A673 (cell line): ENCODE measurements around the gene SMAP2. TPM values are rescaled to one million over a fixed set of nuclear protein-coding genes. Genes with fewer than 3 reads are reported as not detected.
A peak's percentile ranks its signal among the peaks of the same experiment; 100 is the strongest.

Experiments
- BruUV-seq: library from RNA; stranded (reverse); fragments of 400-500 nt; replicated peaks from 2 replicates; lab custom pipeline; 2021; lab: Mats Ljungman, UMichigan
- CTCF ChIA-PET: fragments of 300-600 bp; sonication (Branson Sonifier 250); formaldehyde crosslinking; loops from one replicate; lab custom pipeline; 2022; ENCODE audit warnings: antibody characterized with exemption; lab: Charles Lee
- POLR2A ChIA-PET: fragments of 300-600 bp; sonication (Branson Sonifier 250); formaldehyde crosslinking; loops from one replicate; lab custom pipeline; 2022; ENCODE audit warnings: antibody characterized with exemption; ENCODE audit not compliant: low non-redundant PET; lab: Charles Lee
- DNase-seq: peaks from one replicate; pipeline ENCODE4 v3.0.0-alpha.2; 2015; ENCODE audit warnings: low spot score
- H3K27ac ChIP-seq: fragments of 200-600 bp; sonication (generic); 2 replicates; pipeline ENCODE4 v1.5.1; 2016; ENCODE audit warnings: mixed run types, low read depth, mild to moderate bottlenecking, mixed read lengths, antibody characterized with exemption, low read length; ENCODE audit not compliant: poor library complexity, severe bottlenecking
- H3K27me3 ChIP-seq: fragments of 200-600 bp; sonication (generic); replicated peaks from 2 replicates; pipeline ENCODE4 v1.6.1; 2017; ENCODE audit warnings: mixed run types, low read depth, mild to moderate bottlenecking, mixed read lengths, antibody characterized with exemption, low read length; ENCODE audit not compliant: insufficient read depth, poor library complexity
- H3K36me3 ChIP-seq: fragments of 200-600 bp; sonication (generic); 2 replicates; pipeline ENCODE4 v1.6.1; 2016; ENCODE audit warnings: mixed run types, mild to moderate bottlenecking, mixed read lengths, antibody characterized with exemption, low read length; ENCODE audit not compliant: insufficient read depth, poor library complexity, severe bottlenecking
- H3K4me1 ChIP-seq: fragments of 200-600 bp; sonication (generic); 2 replicates; pipeline ENCODE4 v1.6.1; 2017; ENCODE audit warnings: mixed run types, mild to moderate bottlenecking, mixed read lengths, antibody characterized with exemption, low read length; ENCODE audit not compliant: insufficient read depth, poor library complexity, severe bottlenecking
- H3K4me3 ChIP-seq: fragments of 200-600 bp; sonication (generic); 2 replicates; pipeline ENCODE4 v1.5.1; 2016; ENCODE audit warnings: low read depth, mixed run types, mild to moderate bottlenecking, mixed read lengths, low read length; ENCODE audit not compliant: poor library complexity, severe bottlenecking
- H3K9me3 ChIP-seq: fragments of 200-600 bp; sonication (generic); 2 replicates; pipeline ENCODE4 v1.6.1; 2016; ENCODE audit warnings: mixed run types, low read depth, mild to moderate bottlenecking, mixed read lengths, antibody characterized with exemption, low read length; ENCODE audit not compliant: poor library complexity, severe bottlenecking
- EZH2 ChIP-seq: fragments of 200-600 bp; sonication (generic); IDR thresholded peaks from 2 replicates; pipeline ENCODE4 v1.6.1; 2017; ENCODE audit warnings: borderline replicate concordance, low read depth, mild to moderate bottlenecking, mixed read lengths, antibody characterized with exemption, low read length; ENCODE audit not compliant: poor library complexity, severe bottlenecking
- intact Hi-C: fragments of 100-400 bp; cut with micrococcal nuclease; formaldehyde crosslinking; loops from one replicate; pipeline ENCODE4 v1.10.0; 2022; ENCODE audit not compliant: unreplicated experiment
- total RNA-seq: library from RNA; stranded (reverse); gene quantifications from 2 replicates; pipeline ENCODE4 v1.2.3, GENCODE V29; 2021
- TF ChIP-seq, protein P1 (sequence below): fragments of 300-800, 200-600 bp; sonication (generic); conservative IDR thresholded peaks from 2 replicates; pipeline ENCODE4 v1.5.1; 2017; ENCODE audit warnings: low read depth, mild to moderate bottlenecking, antibody characterized with exemption, low read length, moderate library complexity, mixed read lengths

The SMAP2 gene
- total RNA-seq, 1 experiment from 2014 or later, result 58.5 TPM

DNA sequence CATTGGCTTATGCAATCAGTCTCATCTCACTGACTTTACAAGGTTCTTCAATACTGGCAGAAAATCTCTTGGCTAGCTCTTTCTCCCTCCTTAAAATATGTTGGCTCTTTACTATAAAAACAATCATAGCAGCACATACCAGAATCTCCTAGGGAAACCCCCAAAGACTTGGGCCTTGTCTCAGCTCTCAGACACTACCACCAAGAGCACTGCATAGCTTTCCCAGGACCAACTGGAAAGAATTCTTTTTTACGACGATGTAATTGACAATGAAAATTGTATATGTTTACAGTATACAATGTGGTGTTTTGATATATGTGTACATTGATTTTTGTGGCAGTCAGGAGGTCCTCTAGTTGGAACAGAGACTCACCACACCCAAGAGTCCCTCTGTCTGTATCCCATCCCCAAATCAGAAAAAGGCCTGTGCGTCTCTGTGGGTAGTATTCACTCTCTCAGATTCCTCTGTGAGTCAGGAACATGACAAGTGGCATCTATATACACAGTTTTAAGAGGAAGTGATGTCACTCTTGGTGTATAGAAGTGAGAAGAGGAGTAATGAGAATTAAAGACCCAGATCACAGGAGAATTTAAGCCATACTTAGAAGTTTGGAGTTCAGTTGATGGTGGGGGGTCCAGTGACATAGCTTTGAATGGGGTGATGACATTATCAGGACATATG is 21.1 kb downstream of the SMAP2 start:
- H3K9me3 ChIP-seq, result peaks cover 4% of the 10 kb centered on the region
- peak overlapping the region; percentile 17 for H3K27ac ChIP-seq
- no peak overlapping the region for H3K4me3 ChIP-seq
- CTCF ChIA-PET, result no interaction called here
- no peaks in the 10 kb centered on the region for H3K36me3 ChIP-seq
- peak; percentile 44 for DNase-seq
- peaks cover 16% of the 10 kb centered on the region for H3K4me1 ChIP-seq
- BruUV-seq, result no TSS peak
- intact Hi-C loops, result no loop called here
- H3K27me3 ChIP-seq, result no peaks in the 10 kb centered on the region
- POLR2A ChIA-PET, result no interaction called here
- no peak for TF ChIP-seq EZH2
- TF ChIP-seq, protein P1, sequence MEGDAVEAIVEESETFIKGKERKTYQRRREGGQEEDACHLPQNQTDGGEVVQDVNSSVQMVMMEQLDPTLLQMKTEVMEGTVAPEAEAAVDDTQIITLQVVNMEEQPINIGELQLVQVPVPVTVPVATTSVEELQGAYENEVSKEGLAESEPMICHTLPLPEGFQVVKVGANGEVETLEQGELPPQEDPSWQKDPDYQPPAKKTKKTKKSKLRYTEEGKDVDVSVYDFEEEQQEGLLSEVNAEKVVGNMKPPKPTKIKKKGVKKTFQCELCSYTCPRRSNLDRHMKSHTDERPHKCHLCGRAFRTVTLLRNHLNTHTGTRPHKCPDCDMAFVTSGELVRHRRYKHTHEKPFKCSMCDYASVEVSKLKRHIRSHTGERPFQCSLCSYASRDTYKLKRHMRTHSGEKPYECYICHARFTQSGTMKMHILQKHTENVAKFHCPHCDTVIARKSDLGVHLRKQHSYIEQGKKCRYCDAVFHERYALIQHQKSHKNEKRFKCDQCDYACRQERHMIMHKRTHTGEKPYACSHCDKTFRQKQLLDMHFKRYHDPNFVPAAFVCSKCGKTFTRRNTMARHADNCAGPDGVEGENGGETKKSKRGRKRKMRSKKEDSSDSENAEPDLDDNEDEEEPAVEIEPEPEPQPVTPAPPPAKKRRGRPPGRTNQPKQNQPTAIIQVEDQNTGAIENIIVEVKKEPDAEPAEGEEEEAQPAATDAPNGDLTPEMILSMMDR, result no peak

DNA sequence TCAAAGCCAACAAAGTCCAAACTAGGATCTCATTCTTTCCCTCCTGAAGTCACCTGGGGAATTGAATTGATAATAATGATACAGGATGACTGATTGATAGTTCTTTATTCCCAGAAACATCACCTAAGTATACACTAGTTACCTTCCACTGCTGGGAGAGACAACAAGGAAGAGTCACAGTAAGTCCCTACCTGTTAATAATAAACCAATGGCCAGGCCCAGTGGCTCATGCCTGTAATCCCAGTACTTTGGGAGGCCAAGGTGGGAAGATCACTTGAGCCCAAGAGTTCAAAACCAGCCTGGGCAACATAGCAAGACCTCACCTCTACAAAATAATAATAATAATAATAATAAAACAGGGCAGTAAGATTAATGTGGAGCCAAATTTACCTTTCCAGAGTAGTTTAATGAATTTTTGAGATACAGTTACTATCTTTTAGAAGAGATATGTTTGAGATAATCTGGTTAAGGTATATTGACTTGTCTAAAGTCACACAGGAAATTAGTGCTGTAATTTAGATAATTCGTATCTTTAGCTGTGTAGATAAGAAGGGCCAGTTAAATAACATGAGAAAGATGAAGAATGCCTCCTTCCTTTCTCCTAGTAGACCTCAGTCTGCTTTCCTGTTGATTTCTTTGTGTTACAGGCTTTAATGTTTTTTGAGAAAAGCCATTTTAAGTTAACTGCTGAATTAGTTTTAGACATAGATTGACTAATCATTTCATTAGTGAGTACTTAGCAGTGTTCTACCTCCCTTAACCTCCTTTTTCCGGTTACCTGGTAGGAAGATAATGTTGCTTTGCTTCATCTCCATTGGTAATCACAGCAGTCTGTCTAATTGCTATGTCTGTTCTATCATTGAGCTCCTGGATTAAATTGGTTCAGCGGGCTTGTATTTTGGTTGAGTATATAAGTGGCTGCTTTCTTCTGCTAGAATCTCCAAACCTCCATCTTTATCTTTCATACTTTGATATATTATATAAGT is 22.0 kb downstream of the SMAP2 start:
- CTCF ChIA-PET, result no interaction called here

DNA sequence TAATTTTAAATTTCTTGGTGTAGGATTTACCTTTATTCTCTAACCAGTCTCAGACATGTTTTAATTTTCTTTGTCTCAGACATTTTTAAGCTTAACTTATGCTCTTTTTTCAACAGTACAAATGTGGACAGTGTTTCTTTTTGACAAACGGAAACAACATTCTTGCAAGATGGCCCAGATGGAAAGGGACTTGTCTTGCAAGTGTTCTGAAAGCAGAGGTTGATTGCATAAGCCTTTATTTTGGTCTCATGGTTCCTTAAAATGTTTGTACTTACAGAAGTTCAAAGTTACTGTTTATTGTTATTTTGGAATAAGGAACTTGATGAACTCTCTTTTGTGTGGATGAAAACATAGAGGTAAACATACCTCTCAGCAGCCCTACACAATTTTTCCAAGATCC is 22.9 kb downstream of the SMAP2 start:
- no peaks in the 10 kb centered on the region for H3K36me3 ChIP-seq
- BruUV-seq, result no TSS peak
- ChIA-PET POLR2A (no interaction called here), CTCF (no interaction called here)
- peaks cover 20% of the 10 kb centered on the region for H3K4me1 ChIP-seq
- H3K9me3 ChIP-seq, result peaks cover 4% of the 10 kb centered on the region
- no peak overlapping the region for H3K27ac ChIP-seq
- TF ChIP-seq EZH2, result no peak
- TF ChIP-seq, protein P1, result no peak
- no peaks in the 10 kb centered on the region for H3K27me3 ChIP-seq
- DNase-seq, result no peak
- intact Hi-C loops, result no loop called here
- no peak overlapping the region for H3K4me3 ChIP-seq

More for the DNA sequence above, 22.0 kb downstream of the SMAP2 start:
- TF ChIP-seq, protein P1, result no peak
- TF ChIP-seq EZH2, result no peak
- peaks cover 20% of the 10 kb centered on the region for H3K4me1 ChIP-seq
- no TSS peak for BruUV-seq
- H3K9me3 ChIP-seq, result peaks cover 4% of the 10 kb centered on the region
- no peaks in the 10 kb centered on the region for H3K36me3 ChIP-seq
- H3K4me3 ChIP-seq, result no peak overlapping the region
- DNase-seq, result no peak
- POLR2A ChIA-PET, result no interaction called here
- H3K27me3 ChIP-seq, result no peaks in the 10 kb centered on the region
- intact Hi-C loops, result no loop called here
- H3K27ac ChIP-seq, result no peak overlapping the region
